Activated CD4-positive, alpha-beta T cell treated with anti-CD3 and anti-CD28 coated beads, Interleukin-2, amount 50 U/mL, for 48 hours (primary cell): ENCODE results near the gene CSMD2.

Experiments used
- DNase-seq, 2 experiments: peaks; one replicate each; pipeline ENCODE4 v3.0.0-alpha.2; 2020

The CSMD2 gene

GRCh38 chr1:33735624-33736023 lies 429.4 kb downstream of the CSMD2 start:
- DNase-seq: no peak

DNA sequence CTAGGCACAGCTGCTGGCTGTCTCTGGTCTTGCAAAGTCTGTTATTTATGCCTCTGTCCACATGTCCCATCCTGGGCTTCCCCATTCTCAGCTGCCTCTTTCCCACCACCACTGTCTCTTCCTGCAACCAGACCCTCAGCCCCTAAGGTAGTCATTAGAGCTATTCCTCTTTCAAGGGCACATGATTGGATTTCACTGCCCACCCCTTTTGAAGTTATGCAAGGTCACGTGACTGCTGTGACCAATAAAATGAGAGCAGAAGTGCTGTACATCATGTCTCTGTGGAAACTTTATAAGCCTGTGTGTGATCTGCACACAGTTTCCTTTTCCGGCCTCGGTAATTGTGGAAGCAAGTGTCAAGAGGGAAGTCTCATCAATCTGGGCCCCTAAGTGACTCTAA lies 437.7 kb downstream of the CSMD2 start:
- no peak for DNase-seq

- no peak for DNase-seq
Measured at GRCh38 chr1:33726274-33726804, 438.7 kb downstream of the CSMD2 start.

DNA sequence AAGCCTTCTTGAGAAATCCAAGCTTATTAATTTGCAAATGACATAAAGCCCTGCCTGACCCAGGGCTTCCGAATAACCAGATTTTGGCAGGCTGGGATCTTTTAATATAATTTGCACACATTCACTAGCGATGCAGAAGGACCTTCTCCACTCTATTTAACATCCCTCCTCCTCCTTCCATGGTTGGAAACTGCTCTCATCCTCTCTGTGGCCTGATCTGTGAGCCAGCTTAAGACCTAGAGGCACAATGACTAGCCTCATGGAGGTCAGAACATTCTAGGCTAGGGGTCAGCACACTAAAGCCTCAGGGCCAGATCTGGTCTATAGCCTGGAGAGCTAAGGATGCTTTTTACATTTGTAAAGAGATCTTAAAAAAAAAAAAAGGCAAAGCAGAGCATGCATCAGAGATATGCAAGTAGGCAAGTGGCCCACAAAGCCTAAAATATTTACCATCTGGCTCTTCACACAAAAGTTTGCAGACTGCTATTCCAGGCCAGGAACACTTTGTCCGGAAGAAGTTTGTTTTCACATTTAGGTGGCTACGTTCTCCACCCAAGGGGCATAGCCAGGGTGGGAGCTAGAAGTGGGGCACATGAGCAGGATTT lies 439.4 kb downstream of the CSMD2 start:
- DNase-seq: no peak

DNA sequence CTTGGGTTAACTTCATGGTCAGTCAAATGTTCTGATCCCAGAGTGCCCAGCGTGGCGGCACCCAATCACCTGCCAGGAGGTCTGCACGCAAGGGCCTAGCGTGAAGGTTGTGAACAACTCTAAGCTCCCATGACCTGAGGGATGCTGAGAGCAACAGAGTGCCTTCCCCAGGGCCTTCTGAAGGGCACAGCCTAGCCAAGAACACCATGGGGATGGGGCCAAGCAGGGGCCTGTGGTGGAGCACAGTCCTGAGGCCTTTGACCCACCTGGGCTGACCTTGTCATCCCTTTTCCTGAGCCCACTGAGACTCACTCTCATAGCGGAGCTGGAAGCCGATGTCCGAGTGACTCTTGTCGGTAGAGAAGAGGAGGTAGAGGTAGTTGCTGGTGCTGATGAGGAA lies 440.0 kb downstream of the CSMD2 start:
- no peak for DNase-seq

GRCh38 chr1:33724348-33724747 lies 440.7 kb downstream of the CSMD2 start:
- no peak for DNase-seq

GRCh38 chr1:33723251-33723650 lies 441.8 kb downstream of the CSMD2 start:
- no peak for DNase-seq

GRCh38 chr1:33721301-33721815 lies 443.7 kb downstream of the CSMD2 start:
- no peak for DNase-seq

DNA sequence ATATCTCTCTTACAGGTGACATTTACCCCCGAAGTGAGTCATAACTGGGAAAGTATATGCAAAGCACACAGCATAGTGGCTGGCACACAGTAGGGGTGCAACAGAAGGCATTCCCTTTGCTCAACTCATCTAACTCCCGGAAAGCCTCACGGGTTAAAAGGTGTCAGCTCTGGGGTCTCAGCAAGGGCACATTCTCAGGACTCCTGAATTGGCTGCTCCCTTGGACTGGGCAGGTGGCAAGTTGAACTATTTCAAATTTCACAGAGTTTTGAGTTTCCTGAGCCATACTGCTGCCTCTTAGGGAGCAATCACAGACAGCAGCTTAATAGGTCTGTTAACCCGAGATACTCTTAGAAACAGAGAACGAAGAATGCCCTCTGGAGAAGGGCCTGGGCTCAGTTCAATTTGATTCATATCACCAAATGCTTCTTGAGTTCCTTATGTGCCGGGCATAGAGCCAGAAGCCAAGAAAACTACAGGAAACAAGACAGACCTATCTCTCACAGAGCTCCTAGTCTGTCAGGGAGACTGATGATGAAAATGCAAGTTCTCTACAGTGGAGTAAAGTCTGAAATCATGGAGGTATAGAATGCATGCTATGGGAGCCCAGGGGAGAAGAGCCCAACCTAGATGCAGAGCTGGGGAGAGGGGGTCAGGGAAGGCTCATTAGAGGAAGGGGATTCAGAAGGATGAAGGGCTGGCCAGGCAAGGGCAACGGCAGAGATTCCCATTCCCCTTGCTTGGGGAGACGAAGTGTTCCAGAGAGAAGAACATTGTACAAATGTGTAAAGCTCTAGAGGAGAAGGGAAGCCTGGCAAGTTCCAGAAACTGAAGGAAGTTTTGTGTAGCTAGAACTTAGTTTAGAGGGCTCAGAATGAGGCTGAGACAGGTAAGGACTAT lies 445.0 kb downstream of the CSMD2 start:
- DNase-seq: no peak

DNA sequence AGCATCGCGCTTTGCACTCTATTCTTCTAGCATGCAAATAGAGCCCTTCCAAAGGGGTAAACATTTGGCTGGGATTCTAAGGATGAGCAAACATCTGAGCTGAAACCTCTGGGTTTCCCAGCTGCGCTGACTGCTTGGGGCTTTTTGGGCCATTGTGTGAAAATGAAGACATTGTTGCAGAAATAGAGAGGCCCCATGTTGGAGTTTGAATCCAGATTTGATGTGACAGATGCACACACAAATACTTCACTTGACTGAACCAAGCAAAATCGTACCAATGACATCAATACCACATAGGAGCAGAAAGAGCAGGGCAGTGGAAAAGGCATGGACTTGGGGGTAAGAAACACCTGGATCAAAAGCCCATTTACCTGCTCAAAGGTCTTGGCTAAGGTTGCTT lies 445.7 kb downstream of the CSMD2 start:
- no peak for DNase-seq

DNA sequence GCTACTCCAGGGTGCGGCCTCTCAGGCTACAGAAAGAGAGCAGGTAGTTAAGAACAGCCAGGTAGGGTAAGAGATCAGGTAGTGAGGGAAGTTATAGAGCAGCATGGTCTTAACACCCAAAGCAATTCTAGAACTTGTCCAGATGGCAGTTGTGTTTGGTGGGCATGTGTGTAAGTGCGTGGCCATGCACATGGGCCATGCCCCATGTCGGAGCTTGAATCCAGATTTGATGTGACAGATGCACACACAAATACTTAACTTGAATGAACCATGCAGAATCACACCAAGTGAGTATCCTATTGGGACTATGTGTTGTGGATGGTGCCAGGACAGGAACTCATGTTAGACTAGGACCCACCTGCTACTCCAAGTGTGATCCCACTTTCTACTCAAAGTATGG lies 446.8 kb downstream of the CSMD2 start:
- DNase-seq: no peak

DNA sequence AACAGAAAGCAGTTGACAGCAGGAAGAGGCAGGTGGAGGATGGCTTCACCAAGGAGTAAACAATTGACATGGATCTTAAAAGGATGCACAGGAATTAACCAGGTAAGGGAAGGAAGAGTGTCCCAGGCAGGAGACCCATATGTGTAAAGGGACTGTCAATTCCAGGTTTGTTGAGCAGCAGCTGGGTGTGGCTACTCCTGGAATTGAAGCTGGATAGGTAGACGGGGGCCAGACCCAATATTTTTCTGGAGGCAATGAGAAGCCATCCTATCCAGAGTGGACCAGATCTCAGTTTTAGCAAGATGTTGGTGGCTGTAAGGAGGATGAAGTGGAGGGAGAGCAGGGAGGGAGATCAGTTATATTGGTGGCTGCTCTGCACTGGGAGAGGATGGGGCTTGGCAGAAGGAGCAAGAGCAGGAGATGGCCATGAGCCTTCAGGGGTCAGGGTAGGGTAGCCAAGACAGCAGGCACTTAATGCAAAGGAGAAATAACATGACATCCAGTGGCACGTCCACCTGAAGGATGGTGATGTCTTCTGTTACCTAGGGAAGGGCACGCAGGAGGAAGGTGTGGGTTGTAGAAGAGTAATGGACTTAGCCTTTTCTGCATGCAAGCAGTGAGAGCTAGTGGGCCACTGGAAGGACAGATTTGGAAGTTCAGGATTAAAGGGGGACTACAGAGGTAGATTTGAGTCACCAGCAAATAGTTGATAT lies 447.9 kb downstream of the CSMD2 start:
- DNase-seq: no peak

DNA sequence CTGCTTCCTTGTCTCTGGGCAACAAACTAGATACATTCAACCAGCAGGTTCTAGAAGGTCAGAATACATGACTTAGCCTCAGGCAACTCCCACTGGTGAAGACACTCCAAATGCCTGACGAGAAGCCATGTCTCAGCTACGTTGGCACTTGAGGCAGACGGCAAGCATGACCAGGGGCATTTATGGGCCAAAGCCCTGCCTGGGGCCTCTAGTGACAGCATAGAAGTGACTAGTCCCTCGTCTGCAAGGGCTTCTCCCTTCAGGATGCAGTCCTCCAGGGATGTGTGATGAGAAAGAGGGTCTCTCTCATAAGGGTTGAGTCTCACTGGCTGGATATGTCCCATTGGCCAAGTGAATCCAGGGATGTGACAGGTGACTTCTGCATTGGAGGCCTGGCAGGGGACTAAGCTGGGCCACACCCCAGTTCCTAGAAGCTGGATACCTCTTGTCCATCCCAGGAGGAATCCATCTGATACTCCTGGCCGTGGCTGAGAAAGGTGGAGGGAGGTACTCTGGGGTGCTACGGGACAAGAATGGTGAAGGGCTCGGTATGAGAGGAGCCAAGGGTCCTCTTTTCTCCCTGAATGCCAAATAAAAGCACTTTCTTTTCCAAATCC lies 449.7 kb downstream of the CSMD2 start:
- DNase-seq: no peak

- DNase-seq: no peak
Measured at GRCh38 chr1:33714421-33714820, 450.6 kb downstream of the CSMD2 start.

- no peak for DNase-seq
Measured at GRCh38 chr1:33713058-33713877, 451.8 kb downstream of the CSMD2 start.

DNA sequence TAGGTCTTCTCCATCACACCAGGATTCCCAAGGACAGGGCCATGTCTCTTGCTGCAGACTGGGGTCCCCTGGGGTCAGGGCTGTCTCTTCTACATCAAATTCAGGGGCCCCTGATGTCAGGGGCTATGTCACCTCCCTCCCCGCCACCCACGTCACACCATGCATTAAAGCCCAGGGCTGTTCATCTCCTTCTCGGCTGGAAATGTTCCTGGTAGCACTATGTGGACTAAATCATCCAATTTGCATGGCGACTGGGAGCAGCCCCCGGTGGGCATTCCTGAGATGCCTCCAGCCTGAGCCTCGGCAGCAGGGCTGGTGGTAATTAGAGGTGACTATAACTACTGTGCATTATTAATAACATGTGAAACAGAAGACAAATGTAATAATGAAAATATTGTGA lies 452.8 kb downstream of the CSMD2 start:
- no peak for DNase-seq

DNA sequence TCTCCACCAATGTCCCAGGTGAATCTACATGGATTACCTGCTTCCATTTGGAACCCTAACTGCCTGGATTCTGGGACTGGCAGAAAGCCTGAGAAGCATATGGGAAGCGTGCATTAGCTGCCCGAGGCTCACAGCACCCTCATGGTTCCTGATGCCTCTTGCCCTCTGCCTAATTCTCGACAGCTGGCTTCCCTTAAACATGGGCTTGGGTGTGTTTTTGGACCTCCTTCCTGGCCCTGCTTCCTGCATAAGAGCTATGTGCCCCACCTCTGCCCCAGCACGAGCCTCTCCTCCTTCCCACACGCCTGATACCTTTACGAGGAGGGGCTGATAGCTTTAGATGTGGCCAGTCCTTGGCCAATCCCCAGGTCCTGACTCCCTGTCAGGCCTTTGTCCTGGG lies 453.5 kb downstream of the CSMD2 start:
- DNase-seq: no peak

GRCh38 chr1:33710967-33711366 lies 454.1 kb downstream of the CSMD2 start:
- DNase-seq: no peak

- DNase-seq: no peak
Measured at GRCh38 chr1:33709783-33710718, 455.0 kb downstream of the CSMD2 start.

GRCh38 chr1:33709174-33709782 lies 455.8 kb downstream of the CSMD2 start:
- no peak for DNase-seq
